NCI-H1417 (cell line): ENCODE results near the gene TMEM182.

ENCODE experiments used
- DNase-seq, 3 experiments: peaks; one replicate each; lab custom pipeline; 2025; lab: John Stamatoyannopoulos, UW

Gene TMEM182

DNA sequence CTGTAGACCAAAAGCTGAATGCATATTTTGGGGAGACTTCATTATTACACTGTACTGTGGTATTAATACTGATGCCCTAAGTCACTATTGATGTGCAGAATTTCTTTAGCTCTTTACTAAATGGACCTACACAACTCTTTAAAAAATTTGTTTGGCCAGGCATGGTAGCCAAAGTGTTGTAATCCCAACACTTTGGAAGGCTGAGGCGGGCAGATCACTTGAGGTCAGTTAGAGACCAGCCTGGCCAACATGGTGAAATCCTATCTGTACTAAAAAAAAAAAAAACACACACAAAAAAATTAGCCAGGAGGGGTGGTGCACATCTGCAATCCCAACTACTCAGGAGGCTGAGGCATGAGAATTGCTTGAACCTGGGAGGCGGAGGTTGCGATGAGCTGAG lies 6.4 kb downstream of the TMEM182 start:
- DNase-seq = no peak

DNA sequence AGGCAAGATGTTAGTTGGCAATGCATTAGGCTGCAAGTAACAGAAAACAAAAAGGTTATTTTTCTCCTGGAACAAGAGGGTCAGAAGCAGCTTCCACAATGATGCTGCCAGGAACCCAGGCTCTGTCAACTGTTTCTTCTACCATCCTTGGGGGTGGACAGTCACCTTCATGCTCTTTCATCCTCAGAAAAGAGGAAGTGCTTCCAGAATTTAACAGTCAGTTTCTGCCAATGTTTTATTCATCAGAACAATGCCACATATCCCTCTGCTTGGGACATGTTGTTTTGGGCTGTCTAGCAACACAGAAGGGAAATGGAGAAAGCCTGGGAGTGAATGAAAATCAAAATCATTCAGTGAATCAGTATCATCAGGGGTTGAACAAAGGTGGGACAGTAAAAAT lies 7.1 kb downstream of the TMEM182 start:
- DNase-seq = no peak

DNA sequence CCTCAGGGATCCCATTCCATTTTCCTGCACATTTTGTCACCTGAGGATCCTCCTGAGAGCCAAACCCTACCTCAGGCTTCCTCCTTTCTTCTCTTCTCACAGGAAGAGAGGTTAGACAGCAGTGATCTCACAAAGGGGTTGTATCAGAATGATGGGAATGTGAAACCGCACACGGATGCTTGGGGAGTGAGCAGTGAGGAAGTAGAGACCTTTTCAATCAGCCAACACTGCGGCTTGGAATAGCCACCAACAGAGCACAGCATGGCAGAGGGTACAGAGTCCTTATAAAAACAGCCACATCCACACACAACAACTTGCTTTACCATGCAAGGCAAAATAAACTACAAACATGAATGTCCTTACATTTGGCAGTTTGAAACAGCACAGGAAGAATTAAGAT lies 8.7 kb downstream of the TMEM182 start:
- no peak for DNase-seq

DNA sequence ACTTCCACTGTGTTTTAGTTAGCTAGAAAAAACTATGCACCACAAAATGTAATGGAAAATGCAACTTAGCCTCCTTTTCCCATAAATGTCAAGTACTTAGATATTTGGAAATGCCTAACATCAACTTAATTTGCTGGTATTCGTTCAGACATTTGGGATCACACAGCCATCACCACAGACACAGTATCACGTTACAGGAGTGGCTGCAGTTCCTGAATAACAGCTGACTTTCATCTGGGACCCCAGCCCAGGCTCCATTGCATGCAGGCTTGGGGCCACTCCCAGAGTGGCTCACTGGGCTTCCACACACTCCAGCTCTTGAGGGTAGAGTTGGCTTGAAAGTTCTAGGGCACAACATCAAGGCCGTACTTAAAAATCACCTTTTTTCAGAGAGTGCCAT lies 9.3 kb downstream of the TMEM182 start:
- DNase-seq = no peak

DNA sequence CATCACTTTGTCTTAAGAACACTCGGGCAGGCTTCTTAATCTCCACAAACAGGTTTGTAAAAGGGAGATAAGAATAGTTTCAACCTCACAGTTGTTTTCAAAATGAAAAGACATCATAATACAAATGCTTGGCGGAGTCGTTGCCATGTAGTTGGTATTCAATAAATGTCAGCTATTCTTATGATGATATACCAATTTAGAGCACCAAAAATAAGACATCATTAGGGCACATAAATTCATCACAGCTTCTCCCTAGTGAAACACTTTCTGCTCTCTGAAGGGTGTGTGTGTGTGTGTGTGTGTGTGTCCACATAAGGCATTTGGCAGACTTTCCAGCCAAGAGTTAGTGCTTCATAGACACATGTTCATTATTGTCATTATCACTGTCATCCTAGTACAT lies 10.8 kb downstream of the TMEM182 start:
- no peak for DNase-seq

DNA sequence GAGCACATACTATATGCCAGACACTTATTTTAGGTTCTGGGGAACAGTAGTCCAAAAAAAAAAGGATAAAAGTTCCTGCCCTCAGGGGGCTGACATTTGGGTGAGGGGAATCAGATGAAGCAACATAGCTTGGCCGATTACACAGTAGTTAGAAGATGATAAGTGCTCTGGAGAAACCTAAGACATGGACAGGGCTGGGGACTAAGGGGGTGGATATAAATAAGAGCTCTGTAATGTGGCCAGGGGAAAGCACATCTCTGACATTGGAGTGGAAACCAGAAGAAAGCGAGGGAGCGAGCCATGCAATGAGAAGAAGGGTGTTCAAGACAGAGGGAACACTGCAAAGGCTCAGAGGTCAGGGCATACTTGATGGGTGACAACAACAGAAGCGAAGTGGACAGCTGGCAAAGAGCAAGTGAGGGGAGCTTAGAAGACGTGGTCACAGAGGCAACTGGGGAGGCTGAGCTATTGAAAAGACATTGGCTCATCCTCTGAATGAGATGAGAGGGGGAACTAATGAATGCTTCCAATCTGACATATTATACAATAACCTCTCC lies 11.4 kb downstream of the TMEM182 start:
- no peak for DNase-seq

DNA sequence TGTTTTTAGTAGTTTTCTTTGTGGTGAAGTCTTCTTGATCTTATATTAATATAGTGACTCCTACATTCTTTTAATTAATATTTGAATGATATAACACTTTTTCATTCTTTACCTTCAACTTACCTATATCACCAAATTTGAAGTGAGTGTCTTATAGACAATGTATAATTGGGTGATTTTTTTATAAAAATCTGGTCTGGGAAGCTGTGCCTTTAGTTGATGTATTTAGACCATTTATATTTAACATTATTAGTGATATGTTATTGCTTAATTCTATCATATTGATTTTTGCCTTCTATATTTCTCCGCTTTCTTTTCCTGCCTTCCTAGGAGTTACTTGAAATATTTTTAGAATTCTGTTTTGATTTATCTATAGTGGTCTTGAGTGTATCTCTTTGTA lies 16.4 kb downstream of the TMEM182 start:
- no peak for DNase-seq

DNA sequence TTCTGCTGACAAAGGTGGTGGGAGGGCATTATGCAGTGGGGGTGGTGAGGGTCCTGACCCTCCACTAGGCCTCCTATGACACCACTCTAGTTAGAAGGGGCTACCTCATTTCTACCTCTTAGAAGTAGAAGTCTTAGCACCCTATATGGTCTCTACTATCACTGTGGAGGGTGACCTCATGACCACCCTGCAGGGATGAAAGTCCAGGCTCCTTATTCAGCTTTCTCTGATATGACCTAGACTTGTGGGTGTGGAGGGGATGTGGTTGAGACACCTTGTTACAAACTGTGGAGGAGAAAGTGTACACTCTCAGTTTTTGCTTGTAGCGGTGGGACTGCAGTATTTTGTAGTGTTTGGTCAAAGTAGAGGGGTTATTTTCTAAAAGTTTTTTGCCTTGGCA lies 18.6 kb downstream of the TMEM182 start:
- DNase-seq = no peak

DNA sequence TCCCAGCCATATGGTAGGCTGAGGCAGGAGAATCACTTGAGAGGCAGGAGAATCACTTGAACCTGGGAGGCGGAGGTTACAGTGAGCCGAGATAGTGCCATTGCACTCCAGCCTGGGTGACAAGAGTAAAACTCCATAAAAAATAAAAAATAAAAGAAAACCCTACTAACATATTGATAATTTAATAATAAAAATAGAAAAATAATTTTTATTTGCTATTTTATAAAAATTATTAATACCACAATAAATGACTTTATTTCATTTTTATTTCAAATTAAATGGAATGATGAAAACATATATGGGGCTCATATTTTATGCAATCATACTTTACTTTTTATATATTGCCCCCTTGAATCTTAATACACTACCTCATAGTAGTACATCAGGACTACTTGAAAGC lies 20.4 kb downstream of the TMEM182 start:
- DNase-seq = no peak

DNA sequence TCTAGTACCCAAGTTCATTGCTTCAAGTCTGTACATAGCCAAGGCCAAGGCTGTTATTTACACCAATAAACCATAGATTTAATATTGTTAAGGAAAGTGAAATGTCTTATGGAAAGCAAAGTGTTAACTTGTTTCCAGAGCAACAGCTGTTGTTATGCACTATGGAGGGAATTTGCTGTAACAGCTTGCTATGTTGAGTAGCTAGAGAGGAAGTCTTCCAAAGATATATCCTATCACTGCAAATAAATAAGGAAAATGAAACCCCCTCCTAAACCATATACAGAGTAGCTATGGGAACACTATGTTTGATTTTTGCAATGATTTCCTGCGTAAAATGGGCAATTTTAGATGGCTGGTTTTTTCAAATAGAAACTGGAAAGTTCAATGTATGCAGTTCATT lies 21.1 kb downstream of the TMEM182 start:
- DNase-seq = no peak

DNA sequence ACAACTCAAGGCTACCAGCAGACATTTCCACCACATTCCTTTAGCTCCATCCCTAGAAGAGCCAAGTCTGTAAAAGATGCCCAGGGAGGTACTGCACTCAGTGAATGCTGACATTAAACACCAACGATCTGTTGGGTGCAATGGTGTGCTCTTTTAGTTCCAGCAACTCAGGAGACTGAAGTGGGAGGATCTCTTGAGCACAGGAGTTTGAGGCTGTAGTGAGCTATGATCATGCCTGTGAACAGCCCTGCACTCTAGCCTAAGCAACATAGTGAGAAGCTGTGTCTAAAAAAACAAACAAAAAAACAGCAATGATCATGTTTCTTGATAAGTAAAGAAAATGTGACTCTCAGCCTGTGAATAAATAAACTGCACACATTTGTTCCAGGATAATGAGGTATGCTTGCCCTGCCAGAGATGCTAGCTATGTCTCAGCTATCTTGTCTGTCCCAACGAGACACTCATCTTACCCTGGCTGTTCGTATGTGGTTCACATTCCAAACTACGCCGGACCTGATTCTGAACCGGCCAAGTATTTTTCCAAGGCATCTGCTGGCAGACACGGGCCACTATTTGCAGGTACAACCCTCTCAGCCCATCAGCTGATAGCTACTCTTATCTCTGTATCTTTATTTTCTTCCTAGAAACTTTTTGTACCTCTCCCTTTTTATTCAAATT lies 21.8 kb downstream of the TMEM182 start:
- DNase-seq = no peak

DNA sequence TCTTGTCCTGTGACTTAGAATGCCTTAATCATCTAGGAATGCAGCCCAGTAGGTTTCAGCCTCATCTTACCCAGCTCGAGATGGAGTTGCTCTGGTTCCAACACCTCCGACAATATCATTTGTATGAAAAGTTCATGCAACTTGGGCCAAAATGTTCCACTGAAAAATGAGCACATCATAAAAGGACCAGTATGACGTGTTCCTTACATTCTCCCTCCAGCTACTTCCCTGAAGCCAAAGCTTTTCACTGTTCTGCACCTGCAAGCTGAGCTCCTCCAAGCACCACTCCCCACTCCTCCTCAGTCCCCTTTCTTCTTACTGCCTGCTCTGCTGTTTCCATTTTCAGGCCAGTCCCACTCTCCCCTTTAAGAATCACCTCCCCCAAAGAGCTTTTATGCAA lies 23.1 kb downstream of the TMEM182 start:
- DNase-seq = no peak

DNA sequence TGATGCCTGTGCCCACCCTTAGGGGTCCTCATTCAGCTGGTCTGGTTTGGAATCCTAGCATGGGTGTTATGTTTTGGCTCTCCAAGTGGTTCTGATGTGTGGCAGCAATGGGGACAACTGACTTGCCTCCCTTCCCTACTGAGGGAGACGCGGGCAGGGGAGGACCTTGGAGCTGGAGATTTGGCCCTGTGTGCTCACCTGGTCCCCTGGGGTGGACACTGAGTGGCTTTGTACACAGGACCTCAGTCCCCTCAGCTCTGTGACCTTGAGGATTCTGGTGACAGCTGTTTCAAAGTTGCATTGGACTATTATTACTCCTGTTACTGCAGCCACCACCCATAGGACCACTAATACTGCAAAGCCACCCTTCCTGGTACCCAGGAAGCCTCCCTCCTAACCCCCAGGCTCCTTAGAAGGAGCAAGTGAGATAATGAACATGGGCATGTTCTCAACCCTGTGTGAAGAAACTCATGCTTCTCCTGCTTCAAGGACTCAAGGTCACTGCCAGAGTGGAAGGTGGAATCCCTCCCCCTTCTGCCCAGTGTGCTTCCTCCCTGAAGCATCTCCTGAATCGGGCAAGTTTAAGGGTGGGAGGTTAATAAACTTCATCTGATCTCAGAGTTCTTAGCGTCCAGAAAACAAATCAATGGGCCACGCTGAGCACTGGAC lies 26.5 kb downstream of the TMEM182 start:
- no peak for DNase-seq

DNA sequence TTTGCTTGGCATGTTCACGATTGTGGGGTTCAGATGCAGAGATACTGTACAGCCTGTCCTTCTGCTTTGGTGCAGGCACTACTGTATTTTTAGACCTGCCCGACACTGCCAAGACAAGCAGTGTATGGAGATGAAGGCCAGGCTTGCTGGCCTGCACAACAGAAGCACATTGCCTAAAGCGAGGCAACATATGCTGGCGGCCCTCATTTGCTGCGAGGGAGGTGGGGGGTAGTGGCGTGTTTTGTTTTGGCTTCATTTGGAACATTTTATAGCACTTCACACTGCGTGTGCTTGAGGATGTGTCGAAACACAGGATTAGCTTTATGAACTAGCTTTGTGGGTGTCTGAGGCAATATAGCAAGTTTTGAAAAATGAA lies 27.0 kb downstream of the TMEM182 start:
- DNase-seq = no peak

DNA sequence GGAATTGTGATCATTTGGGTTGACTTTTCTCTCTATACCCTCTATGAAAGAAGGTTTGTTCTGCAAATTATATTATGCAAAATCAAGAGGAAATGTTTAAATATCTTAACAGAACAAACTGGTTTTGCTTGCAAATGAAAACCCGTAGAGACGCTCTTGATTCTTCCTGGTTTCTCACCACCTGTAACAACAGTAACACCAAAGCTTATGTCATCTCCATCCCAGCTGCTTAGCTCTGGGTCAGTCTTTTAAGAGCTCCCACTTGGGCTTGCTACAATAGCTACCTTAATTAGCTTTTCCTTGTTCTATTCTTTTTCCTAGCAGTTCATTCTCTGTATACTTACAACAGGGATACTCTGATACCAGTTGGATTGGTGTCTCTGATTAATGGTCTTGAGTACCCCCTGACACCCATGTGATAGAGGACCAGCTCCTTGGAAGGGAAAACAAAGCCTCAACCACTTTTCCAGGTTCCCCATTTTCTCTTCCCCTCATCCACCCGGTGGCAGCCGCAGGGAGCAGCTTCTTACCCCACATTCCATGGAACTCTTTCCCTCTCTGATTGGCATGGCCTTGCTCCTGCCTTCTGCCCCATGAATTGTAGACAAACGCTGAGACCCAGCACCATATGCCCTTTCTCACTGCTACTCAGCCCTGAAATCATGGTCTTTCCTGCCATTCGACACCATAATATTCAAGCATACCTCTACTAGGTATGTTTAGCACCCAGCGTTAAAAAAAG lies 27.7 kb downstream of the TMEM182 start:
- DNase-seq = no peak

DNA sequence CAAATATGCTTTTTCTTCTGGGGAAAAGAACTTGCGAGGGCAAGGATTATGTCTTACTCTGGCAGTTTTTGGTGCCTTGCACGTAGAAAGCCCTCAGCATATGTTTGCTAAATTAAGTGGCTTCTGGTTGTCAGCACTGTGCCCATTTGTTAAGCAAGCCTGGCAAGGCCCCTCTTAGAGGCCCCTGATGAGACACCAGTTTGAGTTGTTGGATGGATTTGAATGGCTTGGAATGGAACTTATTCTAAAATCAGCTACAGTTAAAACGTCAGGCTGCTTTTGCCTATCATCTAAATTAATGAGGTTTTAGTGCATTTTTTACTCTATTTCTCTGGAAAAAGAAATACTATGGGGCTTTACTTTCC lies 28.2 kb downstream of the TMEM182 start:
- DNase-seq = no peak

DNA sequence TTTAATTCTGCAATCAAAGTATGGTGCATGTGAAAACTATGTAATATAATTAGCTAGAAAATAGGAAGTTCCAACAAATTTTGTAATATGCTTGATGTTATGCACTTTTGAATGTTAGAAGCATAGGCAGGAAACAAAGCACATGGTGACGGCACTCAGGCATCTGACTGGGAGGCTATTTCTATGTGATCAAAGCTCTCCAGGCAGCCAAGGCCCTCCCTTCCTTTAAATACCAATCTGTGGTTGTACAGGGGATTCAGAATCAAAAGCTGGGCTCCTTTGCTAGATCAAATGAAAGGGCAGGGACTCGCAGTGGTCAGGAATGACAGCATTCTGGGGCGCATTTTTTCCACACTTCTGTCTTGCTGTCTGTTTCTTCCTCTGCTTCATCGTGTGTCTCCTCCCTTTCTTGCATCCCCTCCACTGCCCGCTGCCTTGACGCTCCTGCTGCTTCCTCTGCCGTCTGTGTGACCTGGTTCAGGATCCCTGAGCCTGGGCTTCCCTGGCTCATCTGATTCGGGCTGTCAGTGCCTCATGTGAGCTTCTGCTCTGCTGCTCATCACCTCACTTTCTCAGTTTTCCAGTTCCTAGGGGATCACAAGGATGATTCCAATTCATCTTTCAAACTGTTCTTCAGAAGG lies 30.9 kb downstream of the TMEM182 start:
- DNase-seq = no peak

DNA sequence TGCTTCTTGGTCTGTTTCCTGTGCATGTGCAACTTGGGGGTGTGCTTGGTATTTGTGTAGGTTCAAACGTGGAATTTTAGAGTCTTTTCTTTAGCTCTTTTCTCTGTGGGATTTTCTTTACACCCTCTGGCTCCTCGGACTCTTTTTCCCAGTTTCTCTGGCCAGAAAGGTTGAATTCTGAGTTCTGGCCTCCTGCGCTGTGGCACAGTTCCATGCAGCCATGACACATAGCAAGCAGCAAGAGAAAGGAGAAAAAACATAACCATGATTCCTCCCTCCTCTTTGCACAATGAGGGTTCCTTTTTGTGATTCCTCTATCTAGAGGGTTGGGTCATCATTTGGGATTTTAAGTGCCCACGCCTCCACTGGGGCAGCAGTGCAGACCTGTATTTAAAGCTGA lies 33.8 kb downstream of the TMEM182 start:
- no peak for DNase-seq

DNA sequence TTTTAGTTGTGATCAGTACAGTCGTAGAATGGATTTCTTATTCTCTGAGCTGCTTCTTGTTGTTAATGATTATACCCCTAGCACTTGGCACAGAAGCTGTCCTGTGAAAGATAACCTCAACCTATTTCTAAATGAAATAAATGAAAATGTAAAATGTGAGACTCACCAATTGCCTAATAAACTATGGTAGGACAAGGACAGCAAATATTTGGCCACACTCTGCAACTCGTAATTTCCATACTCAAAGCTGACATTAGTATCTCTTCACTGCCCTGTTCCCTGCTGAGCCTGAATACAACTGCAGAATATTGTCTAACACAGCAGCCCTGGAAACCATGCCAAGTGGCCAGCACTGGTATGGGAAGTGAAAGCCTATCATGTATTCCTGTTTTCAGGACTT lies 34.5 kb downstream of the TMEM182 start:
- peak in 2 of 3 experiments; percentile 6 to 56 for DNase-seq

DNA sequence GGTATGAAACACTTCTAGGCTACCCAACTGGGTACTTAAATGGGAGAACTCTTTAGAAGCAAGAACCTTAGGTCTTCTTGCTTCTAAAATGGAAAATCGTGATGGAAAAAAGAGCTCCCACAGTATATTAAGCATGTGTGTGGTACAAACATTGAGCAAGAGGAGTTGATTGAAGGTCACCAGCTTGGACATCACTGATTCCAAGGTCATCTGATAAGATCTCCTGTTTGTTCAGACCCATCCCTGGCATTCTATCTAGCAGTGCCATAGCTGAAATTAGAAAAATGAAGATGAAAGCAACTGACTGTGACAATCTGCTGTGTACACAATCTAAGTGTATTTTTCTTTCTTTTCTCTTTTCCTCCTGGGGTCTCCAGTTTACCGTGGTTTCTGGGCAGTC lies 35.7 kb downstream of the TMEM182 start:
- no peak for DNase-seq

DNA sequence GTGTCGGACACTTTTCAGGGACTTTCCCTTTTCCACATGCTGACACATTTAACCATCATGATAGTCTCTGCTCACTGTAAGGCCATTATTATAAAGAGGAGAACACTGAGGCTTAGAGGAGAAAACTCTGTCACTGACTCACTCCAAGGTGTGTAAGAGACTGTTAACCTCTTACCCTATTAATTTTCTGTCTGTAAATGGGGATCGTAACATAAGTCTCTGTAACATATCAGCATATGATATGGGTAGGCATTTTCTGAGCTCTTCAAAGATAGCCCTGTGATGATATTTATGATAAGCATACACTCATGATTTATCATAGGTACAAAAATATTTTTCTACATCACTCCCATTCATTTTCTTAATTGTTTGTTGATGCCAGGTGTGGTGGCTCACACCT lies 36.4 kb downstream of the TMEM182 start:
- DNase-seq = no peak

DNA sequence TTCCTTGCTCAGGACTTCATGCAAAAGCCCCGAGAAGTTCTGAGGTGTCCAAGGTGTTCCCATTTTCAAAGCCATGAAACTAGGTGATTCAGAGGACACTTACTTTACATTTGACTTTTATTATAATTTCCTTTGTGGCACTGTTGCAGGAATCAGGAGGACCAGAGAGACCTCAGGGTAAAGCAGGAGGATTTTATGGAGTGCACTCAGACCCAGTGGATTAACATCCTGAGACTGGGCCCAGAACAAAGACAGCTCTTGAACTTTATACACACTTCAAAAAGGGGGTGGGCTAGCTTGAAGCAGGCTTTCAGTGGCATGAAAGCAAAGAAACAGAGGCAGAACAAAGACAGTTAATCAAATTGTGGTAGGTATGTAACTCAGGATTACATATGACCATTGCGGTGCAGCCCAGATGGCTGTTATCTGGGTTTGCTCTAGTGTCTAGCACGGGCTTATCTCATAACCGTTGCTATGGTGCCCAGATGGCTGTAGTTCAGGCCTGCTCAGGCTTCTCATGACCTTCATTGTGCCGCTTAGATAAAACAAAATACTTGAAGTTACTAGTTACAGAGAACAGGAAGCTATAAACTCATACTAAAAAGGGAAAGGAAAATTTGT lies 39.4 kb downstream of the TMEM182 start:
- DNase-seq = peak in 2 of 3 experiments; percentile 6 to 7
